GM21367 (cell line): ENCODE results near the gene ECI1.

Source experiments
- ATAC-seq: cut with Tn5 transposase; IDR thresholded peaks from one replicate; pipeline ENCODE4 v1.9.1; 2021; ENCODE audit not compliant: unreplicated experiment

Gene ECI1, protein sequence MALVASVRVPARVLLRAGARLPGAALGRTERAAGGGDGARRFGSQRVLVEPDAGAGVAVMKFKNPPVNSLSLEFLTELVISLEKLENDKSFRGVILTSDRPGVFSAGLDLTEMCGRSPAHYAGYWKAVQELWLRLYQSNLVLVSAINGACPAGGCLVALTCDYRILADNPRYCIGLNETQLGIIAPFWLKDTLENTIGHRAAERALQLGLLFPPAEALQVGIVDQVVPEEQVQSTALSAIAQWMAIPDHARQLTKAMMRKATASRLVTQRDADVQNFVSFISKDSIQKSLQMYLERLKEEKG

DNA sequence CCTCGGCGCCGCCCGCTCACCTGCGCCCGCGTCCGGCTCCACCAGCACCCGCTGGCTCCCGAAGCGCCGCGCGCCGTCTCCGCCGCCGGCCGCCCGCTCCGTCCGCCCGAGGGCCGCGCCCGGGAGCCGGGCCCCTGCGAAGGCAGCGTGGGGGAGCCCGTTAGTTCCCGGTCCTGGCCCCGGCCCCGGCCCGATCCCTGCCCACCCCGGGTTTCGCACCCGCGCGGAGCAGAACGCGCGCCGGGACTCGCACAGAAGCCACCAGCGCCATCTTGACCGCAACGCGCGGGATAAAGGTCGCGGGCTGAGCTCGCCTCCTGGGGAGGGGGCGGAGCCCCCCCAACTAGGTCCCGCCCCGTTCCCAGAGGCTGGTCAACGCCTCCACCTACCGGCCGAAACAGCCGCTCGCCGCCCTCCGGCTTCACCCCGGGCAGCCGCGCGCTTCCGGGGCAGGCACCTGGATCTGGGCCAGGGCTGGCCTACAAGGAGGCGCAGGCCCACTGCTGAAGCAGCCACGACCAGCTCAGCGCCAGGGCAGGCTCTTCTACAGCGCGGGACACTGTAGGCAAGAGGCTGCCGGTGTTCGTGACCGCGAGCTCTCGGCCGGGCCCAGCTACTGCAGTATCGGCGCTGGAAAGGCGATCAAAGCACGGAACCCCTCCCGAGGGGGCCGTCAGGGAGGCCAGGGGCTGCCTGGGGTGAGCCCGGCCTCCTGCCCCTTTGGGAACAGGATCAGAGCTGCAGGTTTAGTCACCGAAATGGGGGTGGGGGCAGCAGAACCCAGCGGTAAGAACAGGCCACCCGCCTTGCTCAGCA lies at the start of gene ECI1:
Gene ECI1, minus strand, starts transcription at position 292 of the 816 bp plus-strand sequence. Its CDS starts 21 bp downstream, at position 271.
- peak; percentile 80 for ATAC-seq

DNA sequence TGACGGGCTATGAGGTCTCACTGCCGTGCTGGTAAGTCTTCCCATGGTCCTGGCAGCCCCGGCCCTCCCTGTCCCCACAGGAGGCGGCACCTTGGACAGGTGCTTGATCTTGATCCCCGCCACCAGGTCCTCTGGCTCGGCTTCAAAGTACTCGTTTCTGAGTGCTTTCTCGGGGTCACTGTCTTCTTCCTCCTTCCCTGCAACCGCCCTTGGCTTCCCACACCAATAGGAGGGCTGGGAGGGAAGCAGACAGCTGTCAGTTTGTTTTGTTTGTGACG lies 48.5 kb upstream of the ECI1 start:
- ATAC-seq = no peak

DNA sequence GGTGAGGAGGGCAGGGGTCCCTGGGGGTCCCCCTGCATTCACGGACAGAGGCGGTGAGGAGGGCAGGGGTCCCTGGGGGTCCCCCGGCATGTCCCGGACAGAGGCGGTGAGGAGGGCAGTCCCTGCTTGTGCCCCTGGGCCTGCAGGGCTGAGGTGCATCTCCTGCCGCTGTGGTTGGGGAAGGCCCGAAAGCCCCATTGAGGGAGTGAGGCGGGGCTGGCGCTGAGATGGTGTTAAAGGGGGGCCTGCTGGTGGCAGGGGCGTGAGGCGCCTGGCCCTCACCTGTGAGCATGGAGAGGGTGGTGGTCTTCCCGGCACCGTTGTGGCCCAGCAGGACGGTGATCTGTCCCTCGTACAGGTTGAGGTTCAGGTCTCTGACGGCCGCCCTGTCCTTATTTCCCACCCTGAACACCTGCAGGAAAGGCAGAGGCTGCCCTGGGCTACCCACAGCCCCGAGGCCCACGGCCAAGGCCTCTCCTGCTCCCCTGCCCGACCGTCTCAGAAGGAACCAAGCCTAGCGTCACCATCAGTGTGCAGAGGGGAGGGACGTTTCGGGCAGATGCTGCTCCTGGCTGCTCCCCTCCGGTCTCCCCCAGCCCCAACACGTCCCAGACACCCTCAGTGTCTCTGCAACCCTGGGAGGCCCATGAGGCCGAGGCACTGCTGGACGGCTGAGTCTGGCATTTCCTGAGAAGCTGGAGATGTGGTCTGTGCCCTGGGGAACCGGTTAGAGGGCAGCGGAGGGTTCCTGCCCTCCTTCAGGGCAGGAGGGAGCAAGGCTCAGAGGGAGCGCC lies 47.9 kb upstream of the ECI1 start:
- ATAC-seq = no peak

DNA sequence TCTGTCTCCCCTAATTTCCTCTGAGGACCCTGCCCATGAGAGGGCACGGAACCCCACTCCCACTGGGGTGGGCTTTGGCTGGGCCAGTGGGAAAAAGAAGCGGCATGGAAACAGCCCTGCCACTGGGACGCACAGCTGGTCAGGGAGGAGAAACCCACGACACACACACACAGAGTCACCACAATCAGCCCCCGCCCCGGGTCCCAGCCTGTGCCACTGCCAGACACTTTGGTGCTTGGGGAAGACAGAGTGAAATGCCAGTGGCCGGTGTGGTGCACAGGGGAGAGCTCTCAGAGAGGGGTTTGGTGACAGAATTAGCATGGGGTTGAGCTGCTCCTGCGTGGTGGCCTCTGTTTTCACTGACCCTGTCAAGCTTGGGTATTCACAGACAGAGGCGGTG lies 47.2 kb upstream of the ECI1 start:
- ATAC-seq = no peak

DNA sequence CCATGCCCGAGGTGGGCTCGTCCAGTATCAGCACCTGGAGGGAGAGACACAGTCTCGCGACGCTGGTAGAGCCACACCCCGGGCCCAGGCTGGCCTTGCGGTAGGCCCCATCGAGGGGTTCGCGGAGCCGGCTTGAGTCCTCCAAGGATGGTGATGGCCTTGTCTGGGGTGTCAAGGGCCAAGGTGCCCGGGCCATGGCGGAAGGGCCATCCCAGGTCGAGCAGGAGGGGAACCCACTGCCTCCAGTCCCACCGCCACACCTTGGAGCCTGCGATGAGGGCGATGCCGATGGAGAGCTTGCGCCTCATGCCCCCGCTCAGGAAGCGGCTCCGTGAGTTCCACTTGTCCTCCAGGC lies 46.1 kb upstream of the ECI1 start:
- ATAC-seq = no peak

DNA sequence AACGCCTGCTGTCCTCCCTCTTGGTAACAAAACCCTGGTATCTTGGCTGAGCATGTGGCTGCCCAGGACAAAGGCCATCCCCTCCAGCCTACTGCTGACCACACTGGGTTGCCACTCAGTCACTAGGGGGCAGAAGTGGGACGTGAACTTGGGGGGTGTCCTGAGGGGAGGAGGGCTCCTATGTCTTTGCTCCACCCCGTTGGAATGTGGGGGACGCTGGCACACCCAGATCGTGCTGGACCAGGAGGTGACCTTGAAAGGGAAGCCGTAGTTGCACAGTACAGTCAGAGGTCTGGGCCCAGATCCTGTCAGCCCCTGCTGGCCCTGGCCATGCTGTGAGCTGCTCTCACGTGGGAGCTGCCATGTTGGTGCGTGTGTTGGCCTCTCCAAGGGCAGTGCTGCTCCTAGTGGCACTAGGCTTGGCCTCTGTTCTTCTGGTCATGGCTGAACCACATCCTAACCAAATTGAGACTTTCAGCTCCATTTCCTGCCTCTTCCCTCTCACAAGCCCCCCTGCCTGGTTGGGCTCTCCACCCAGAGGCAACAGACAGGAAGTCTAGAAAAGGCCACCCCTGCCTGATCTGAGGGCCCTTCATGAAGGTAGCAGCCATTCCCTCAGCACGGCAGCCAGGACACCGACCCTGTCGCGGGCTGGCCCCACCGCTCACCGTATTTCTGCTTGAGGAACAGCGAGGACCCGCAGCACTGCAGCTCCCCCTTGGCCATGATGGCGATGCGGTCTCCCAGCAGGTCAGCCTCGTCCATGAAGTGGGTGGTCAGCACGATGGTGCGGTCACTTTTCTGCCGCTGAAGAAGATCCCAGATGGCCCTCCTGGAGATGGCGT lies 45.5 kb upstream of the ECI1 start:
- ATAC-seq = no peak

DNA sequence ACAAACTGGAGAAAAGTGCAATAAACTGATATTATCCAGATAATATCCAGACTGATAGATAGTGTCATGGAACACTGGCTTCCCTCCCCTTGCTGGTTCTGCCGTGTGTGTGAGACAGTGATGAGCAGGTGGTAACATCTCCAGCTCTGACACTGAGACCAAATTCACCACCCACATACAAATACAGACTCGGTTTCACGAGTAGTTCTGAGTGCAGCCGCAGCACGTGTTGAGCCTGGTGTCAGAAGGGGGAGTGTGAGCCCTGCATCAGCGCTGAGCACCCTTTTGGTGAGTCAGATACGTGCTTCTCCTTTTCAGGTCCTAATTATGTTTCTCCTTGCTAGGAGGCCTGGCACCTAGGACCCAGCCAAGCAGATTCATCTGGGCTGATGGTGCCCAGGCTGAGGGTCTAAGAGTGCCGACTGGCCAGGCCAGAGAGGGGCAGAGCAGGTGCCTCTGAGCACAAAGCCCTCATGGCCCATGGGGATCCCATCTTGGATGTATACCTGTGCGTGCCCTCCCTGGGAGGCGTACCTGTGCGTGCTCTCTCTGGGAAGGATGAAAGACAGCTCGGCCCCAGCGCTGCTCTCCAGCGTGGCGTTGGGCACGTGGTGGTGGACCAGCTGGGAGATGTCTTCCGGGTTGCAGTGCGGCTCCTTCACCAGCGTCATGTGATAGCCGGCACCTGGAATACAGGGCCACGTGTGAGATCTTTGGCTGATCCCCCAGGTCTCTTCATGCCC lies 43.8 kb upstream of the ECI1 start:
- no peak for ATAC-seq

DNA sequence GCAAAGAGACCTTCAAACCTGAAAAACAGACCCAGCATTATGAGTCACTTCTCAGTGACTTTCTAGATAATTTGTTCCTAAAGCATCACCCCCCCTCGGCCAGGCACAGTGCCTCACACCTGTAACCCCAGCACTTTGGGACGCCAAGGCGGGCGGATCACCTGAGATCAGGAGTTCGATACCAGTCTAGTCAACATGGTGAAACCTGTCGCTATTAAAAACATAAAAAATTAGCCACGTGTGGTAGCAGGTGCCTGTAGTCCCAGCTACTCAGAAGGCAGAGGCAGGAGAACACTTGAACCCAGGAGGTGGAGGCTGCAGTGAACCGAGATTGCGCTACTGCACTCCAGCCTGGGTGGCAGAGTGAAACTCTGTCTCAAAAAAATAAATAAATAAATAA lies 40.8 kb upstream of the ECI1 start:
- no peak for ATAC-seq

DNA sequence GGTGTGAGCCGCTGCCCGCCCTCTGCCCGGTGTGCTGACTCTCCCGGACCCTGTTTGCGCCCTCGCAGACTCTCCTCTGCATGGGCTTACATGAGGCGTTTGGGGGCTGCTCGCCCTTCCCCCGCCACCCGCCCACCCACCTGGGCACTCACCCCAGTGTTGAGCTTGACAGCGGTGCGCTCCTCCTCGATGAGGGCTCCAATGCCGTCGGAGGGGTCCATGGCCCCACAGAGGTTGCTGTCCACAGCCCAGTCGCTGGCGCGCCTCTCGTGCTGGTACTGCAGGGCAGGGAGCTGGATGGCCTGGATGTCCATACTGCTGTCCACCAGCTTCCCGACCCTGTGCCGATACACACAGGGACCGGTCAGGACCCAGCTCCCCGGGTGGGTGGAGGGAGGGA lies 37.9 kb upstream of the ECI1 start:
- no peak for ATAC-seq

DNA sequence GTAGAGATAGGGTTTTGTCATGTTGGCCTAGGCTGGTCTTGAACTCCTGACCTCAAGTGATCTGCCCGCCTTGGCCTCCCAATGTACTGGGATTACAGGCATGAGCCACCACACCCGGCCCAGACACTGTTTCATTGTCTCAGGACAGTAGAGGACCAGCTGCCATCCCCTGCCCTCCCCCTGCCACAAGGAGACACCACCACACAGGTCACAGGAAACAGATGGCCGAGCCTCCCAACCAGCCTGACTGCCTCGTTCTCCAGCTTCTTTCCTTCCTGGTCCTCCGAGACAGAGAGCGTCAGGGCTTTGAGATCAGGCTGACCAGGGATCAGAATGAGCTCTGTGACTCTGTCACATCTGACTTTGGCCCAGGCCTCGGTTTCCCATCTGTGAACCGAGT lies 37.3 kb upstream of the ECI1 start:
- no peak for ATAC-seq

DNA sequence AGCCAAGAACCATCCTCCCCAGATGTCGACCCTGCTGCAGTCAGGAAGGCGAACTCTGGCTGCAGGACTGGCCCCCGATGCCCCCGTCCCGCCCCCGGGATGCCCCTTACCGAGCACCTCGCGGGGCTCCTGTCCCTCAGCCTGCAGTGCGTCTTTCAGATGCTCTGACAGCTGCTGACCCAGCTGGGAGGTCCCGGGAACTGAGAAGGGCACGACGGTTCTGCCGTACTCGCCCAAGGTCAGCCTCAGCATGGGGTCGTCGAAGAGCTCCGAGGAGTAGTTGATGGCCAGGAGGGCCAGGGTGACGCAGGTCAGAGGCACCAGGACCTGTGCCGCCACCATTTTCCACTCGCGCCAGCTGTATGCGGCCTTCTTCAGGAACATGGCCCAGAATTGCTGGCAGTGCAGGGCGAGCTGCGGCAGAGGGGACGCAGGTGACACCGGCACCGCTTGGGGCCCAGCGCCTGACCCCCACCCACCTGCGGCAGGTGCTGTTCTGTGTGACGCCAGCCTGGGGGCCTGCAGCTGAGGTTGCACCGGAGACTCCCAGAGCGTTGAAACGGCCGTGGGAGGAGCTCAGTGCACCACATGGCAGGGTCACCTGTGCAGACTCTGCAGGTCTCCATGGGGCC lies 36.6 kb upstream of the ECI1 start:
- no peak for ATAC-seq

DNA sequence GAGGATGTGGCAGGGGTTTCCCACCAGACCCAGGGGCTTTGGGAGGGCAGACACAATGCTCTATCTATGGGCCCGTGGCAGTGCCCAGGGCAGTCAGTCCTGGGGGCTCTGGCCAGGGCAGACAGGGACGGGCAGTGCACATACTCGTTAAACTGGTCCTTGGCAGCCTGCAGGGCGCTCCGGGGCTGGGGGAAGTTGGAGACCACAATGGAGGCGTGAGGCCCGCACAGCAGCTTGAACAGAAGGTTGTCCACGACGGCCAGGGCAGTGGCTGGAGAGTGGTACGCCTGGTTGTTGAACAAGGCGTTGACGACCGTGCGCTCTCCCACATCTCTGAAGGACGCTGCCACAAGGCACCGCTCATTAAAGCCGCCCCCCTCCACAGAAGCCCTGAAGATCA lies 35.2 kb upstream of the ECI1 start:
- no peak for ATAC-seq

DNA sequence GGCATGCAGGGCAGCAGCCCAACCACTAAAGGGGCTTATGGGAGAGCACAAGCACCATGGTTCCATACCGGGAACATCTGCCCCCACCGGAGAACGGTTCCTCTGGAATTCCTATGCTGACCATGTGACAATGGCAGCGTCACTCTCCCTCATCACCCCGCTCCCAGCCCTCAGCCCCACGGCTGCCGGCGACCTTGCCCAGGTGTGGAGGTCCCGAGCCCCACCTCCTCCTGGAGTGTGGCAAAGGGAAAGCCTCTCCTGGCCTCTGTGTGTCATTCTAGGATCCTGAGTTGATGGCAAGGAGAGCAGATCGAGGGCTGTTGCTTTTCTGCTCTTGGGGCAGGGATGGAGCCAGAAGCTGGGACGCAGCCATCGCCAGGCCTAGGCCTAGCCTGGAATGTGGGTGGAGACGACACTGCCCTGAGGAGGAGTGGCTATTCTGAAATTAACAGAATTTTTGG lies 34.4 kb upstream of the ECI1 start:
- ATAC-seq = no peak

DNA sequence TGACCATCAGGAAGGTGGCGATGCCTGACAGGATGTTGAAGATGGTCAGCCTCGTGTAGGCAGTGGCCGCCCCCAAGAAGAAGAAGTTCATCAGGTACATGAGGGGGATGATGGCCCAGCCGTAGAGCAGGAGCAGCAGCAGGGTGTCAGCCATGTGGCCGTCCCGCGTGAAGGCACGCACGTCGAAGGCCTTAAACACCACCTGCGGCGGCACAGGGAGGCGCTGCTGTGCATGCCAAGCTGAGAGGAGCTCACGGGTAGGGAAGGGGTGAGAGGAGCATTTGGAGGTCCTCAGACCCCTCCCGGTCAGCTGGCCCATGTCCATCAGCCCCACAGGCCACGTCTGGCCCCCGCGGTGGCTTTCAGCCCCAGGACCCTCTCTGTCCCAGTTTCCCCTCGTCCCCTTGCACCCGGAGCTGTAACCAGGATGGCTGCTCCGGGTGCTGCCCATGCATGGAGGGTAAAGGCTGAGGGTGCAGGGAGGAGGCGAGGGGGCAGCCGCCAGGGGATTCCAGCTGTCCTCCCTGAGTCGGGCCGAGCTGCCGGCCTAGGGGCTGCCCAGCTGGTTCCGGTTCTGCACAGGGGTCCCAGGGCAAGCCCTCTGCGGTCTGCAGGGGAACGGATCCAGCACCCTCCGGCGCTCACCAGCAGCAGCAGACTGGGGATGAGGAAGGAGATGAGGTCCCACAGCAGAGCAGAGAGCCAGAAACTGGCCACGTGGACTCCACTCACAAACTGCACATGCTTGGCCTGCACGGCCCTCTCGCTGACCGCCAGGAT lies 33.6 kb upstream of the ECI1 start:
- no peak for ATAC-seq

DNA sequence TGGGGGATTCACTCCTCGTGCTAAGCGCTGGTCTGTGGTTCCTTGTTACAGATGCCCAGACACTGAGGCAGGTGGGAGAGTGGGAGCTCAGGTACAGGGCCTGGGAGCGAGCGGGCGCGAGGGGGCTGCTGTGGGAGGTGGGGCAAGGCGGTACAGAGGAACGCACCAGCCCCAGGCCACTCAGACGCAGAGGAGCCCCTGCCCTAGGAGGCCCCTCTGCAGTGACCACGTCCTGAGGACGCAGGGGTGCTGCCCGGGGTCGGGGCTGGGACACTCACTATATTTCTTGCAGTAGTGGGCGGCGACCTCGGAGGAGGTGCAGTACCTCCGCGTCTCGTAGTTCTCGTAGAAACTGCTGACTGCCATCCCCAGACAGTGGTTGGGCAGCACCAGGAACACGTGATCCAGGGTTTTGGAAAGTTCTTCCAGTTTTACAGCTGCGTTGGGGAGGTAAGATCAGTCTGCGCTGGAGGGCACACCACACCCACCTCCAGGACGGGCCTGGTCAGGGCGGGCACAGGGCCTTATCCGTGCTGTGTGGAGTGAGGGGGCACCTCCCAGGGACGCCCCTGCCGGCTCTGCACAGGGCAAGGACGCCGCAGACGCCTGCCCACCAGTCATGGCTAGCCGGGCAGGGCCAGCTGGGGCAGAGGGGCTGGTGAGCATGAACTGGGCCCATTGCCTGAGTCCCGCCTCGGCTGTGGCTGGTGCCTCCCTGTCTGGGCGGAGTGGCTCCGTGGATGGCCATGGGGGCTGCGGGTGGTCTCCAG lies 32.8 kb upstream of the ECI1 start:
- ATAC-seq = no peak

DNA sequence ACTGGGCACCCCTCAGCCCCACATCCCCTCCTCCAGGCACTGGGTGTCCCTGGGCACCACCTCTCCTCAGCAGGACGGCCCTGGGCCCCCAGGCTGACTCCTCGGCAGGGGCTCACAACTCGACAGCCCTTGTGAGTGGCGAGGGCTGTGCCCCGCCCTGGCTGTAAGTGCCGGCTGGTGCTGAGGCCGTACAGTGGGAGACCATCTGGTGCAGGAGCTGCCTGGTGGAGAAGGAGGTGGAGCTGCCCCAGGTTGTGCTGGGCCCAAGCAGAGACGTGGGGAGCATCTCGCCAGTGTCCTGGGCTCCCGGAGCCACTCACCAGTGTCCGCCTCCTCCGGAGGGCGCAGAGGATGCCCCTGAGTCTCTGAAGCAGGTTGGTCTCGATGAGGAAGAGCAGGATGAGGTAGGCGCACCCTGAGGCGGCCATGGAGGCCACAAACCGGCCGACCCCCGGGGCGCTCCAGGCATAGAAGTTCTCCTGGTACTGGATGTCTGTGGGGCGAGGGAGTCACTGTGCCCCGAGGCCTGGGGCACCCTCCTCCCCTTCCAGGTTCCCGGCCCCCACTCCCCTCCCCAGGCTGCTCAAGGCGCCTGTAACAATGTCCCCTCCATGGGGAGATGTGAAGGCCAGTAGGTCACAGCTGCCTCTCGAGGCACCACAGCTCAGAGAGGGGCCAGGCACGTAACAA lies 31.6 kb upstream of the ECI1 start:
- no peak for ATAC-seq

DNA sequence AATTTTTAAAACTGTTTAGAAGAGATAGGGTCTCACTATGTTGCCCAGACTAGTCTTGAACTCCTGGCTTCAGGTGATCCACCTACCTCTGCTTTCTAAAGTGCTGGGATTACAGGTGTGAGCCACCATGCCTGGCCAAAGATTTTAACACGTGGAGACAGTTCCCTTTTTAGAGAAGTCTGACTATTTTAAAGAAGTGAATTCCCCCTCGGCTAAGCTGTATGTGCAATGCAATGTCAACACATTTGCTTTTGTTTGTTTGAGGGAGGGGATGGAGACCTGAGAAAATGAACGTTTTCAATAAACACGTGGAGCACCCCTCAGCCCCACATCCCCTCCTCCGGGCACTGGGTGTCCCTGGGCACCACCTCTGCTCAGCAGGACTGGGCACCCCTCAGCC lies 30.9 kb upstream of the ECI1 start:
- ATAC-seq = no peak
